ENCODE measurements around the gene CEBPE. TPM values are rescaled to one million over a fixed set of nuclear protein-coding genes. Genes with fewer than 3 reads are reported as not detected.

The CEBPE gene
- not detected in 2 replicates for total RNA-seq

GRCh38 chr14:23118506-23119362, at the start of gene CEBPE:
Gene CEBPE, minus strand, starts transcription at chr14:23119255. Its CDS starts 164 bp downstream, at chr14:23119091.

GRCh38 chr14:23104591-23105347, 14.3 kb downstream of the CEBPE start, which contains the start of gene CIROP:
Gene CIROP, minus strand, starts transcription at chr14:23104989. Its CDS starts 69 bp downstream, at chr14:23104920.

DNA sequence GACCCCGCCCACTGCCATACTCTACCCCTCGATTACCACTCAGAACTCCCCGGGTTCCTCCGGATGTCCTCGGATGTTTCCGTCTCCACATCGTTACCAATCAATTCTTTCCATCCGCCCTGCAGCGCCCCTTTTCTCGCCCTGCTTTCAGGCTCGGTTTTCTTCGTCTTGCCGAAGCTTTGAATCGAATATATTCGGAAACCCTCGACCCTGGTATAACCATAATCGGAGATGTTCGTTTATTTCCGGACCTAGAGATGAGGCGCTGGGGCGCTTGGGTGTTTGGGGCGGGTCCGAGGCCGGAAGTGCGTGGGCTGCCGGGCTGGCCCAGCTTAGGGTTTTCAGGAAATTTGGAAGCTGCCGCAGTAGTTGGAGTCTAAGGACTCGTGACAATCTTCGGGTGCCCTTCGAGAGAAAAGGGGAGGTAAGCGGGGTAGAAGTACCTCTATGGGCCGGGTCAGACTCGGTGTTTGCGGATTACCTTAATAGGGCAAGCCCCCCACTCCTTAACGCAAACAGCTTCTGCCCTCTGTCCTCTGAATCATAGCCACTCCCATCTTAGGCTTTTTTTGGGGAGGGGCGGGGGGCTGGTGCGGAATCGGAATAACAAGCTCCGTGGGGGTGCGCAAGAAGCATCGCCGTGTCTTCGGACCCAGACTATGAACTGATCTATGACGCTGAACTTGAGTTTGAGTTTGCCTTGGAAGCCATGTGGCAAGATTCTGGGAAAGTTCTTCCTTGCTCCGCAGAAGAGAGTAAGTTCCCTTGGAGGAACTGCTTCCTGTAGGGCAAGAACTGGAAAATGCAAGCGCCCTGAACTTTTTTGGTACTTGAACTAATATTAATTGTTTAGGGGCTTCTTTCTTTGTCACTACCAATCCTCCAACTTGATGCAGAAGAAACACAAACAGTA, 23.6 kb downstream of the CEBPE start, which contains the start of gene C14orf119:
Gene C14orf119, plus strand, starts transcription at position 310 of the 913 bp plus-strand sequence. CDS start 2,154 bp downstream, outside the sequence.

GRCh38 chr14:23094666-23095195, 24.3 kb downstream of the CEBPE start, which contains the start of gene ACIN1:
Gene ACIN1, minus strand, starts transcription at chr14:23095136. Its CDS starts 24 bp downstream, at chr14:23095112.

Other genes starting within 250 kb of the CEBPE start
- 44.2 and 65.4 TPM in 2 replicates for gene LRP10, start 247.5 kb downstream of the CEBPE start, total RNA-seq
- 0.09 TPM in 2 replicates for gene REM2, start 236.0 kb downstream of the CEBPE start, total RNA-seq
- gene RBM23, start 200.1 kb downstream of the CEBPE start, total RNA-seq = 43.6 and 50.5 TPM in 2 replicates
- 45.9 and 71.5 TPM in 2 replicates for gene PRMT5, start 189.9 kb downstream of the CEBPE start, total RNA-seq
- 33.0 and 38.8 TPM in 2 replicates for gene HAUS4, start 162.2 kb downstream of the CEBPE start, total RNA-seq
- gene AJUBA, start 136.7 kb downstream of the CEBPE start, total RNA-seq = 40.2 and 86.7 TPM in 2 replicates
- 4.9 and 5.3 TPM in 2 replicates for gene C14orf93, start 109.1 kb downstream of the CEBPE start, total RNA-seq
- gene PSMB5, start 84.4 kb downstream of the CEBPE start, total RNA-seq = 258 and 313 TPM in 2 replicates
- not detected in 2 replicates for gene PSMB11, start 77.0 kb downstream of the CEBPE start, total RNA-seq
- 13.9 and 15.7 TPM in 2 replicates for gene CDH24, start 61.7 kb downstream of the CEBPE start, total RNA-seq
- 83.1 and 91.2 TPM in 2 replicates for gene ACIN1, start 24.1 kb downstream of the CEBPE start, total RNA-seq
- 57.6 and 64.3 TPM in 2 replicates for gene C14orf119, start 23.8 kb downstream of the CEBPE start, total RNA-seq
- gene CIROP, start 14.3 kb downstream of the CEBPE start, total RNA-seq = not detected in 2 replicates
- gene SLC7A8, start 64.4 kb upstream of the CEBPE start, total RNA-seq = 0.63 TPM in 1 of 2 replicates, not detected in the other
- not detected in 2 replicates for gene RNF212B, start 118.7 kb upstream of the CEBPE start, total RNA-seq
- gene HOMEZ, start 166.9 kb upstream of the CEBPE start, total RNA-seq = 3.3 and 4.0 TPM in 2 replicates
- 1.3 and 1.9 TPM in 2 replicates for gene PPP1R3E, start 183.6 kb upstream of the CEBPE start, total RNA-seq
- 12.1 and 14.6 TPM in 2 replicates for gene BCL2L2, start 187.6 kb upstream of the CEBPE start, total RNA-seq
- gene PABPN1, start 202.2 kb upstream of the CEBPE start, total RNA-seq = 83.3 and 103 TPM in 2 replicates
- gene SLC22A17, start 233.6 kb upstream of the CEBPE start, total RNA-seq = 1.1 and 8.5 TPM in 2 replicates
- gene EFS, start 245.9 kb upstream of the CEBPE start, total RNA-seq = 0.94 TPM in 1 of 2 replicates, not detected in the other